Activated naive CD4-positive, alpha-beta T cell (primary cell): ENCODE data around the gene CLMN.

Experiments
- DNase-seq, 4 experiments: peaks; one replicate each; lab custom pipeline; 2025; lab: John Stamatoyannopoulos, UW

Gene CLMN

DNA sequence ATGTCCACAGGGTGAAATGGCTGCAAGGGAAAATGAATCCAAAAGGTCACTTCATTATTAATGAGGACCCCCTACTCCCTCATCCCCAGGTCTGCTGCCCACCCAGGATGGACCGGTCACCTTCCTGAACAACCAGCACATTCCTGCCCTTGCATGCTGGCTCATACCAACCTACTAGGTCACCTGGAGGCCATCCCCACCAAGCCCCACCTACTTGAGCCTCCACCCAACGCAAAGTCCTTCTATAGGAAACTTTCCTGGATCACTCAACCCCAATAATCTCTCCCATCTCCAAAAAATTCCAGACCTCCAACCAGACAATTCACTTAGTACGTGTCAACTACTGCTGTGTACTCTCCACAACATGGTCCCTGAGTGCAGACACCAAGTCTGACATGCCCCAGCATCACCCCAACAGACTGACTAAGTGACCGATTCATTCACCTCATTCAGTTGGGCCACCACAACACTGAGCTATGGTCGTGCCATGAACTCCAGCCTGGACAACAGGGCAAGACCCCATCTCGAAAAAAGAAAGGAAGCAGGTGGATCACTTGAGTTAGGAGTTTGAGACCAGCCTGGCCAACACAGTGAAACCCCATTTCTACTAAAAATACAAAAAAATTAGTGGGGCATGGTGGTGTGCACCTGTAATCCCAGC, 18.1 kb downstream of the CLMN start:
- no peak for DNase-seq

DNA sequence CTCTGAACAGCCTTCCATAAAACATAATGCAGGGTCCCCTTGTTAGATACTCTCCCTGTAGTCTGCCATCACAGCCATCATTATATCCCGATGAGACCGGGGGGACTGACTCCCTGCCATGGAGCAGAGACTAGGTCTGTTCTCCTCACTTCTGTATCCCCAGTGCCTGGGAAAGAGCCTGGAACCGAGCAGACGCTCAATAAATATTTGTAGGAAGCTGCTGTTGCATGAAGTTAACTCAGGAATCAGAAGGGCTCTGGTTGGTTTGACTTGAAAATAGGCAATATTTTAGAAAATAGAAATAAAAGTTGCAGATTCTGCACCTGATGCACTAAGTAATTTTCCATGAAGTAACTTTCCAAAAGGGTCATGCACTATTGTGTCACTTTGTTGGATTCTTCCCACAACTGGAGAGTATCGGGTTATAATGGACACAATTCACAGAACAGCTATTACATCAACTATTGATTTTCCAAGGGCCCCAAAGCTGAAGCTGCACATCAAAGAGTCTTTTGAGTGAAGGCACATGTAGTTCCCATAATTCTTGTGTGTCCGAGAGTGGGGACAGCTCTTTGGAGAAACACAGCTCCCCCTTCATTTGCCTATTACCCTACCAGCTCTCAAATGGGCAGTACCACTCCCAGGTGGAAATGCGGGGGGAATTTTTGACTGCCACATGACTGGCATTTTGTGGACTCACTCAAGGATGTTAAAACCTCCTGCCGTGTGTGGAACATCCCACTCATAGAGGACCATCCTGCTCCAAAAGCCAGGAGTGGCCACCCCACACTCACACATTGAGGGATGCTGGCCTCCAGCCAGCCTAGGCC, 18.8 kb downstream of the CLMN start:
- DNase-seq: no peak

DNA sequence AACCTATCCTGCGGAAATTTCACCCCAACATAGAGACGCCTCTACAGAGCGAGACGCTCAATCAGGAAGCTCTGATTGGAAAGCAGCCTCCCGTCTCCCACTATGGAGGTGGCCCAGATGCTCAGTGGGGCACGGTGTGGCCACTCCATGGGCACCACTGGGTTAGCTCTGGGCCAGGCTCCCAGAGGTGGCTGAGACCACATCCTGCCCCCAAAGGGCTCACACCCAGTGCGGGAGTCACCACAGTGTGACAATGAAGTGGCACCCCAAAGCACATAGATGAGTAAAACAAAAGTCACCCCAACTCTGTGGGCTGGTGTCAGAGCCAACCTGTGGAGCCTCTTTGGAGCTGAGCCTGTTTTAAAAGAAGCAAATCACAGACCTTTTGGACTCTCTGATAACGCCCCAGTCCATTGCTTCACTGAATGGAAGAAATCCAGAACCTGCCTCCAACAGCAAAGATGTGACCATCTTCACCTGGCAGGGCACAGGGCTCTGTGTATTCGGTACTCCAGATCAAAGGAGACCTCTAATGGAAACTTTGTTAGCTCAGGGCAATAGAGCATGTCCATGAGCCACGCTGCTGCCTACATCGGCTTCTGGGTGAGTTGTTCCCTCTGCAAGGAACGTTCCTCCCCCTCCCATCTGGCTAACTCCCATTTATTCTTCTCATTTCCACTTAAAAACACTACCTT, 19.6 kb downstream of the CLMN start:
- DNase-seq: no peak

DNA sequence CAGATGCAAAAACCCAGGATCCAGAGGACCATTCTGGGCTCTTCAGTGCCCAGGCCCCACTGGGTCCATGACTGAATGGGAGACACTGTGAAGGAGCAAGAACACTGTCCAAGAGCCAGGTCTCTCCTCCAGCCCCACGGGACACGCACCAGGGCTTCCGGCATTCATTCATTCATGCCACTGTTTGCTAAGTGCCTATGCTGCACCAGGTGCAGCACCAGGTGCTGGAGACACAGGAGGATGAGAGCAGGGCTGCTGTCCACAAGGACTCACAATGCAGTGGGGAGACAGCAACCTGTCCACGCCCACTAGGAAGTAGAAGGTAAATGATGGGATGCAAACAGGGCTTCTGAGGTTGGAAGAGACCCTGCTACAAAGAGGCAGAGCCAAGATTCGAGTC, 20.4 kb downstream of the CLMN start:
- no peak for DNase-seq

DNA sequence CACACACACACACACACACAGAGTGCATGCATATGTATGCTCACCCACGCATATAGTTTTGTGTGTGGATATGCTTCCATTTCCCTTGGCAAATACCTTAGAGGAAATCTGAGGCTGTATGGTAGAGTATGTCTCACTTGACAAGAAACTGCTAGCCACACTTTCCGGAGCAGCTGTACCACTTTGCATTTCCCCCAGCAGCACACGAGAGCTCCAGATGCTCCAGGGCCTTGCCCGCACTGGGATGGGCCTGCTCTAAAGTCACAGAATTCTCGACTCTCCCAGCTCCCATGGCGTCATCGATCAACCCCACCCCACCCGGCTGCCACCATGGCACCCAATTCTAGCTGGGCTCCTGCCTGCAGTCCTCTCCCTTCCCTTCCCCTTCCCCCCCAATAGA, 21.9 kb downstream of the CLMN start:
- DNase-seq: no peak

DNA sequence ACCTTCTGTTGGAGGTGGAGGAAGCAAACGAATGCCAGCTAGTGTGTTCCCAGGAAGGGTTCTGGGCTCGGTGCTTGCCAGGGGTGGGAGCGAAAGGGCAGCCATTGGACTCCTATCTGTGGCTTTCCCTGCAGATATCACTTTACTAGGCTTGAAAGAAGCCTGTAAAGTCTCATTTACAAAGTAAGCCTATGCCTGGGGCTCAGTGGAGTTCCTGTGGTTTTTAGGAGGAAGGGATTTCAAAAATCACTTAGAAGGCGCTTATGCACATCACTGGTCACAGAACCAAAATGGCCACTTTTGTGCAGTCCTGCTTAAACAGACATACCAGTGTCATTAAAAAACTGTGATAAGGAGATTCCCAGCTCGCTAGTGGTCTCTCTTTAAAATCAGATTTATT, 22.7 kb downstream of the CLMN start:
- no peak for DNase-seq

DNA sequence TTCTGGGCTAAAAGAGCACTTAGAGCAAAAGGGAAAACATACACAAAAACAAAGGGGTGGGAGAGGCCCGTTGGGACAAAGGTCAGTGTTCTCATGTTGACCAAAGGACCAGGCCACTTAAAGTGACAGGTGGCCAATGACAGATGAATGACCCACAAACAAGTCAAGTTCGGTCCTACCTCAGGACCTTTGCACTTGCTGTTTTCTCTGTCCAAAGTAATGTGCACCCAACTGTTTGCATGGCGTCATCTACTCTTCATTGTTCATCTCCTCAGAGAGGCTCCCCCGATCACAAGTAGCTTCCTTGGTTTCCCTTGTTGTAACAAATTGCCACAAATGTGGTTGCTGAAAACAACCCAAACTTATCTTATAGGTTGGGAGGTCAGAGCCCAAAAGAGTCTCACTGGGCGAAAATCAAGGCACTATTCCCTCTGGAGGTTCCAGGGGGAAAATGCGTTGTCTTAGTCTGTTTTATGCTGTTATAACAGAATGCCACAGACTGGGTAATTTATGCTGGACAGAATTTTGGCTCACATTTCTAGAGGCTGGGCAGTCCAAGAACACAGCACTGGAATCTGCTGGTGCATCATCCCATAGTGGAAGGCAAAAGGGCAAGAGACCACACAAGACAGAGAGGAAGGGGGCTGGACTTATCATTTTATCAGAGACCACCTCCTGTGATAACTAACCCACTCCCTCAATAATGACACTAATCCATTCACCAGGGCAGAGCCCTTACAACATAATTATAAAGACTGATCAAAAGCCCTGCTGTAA, 23.9 kb downstream of the CLMN start:
- DNase-seq: no peak

DNA sequence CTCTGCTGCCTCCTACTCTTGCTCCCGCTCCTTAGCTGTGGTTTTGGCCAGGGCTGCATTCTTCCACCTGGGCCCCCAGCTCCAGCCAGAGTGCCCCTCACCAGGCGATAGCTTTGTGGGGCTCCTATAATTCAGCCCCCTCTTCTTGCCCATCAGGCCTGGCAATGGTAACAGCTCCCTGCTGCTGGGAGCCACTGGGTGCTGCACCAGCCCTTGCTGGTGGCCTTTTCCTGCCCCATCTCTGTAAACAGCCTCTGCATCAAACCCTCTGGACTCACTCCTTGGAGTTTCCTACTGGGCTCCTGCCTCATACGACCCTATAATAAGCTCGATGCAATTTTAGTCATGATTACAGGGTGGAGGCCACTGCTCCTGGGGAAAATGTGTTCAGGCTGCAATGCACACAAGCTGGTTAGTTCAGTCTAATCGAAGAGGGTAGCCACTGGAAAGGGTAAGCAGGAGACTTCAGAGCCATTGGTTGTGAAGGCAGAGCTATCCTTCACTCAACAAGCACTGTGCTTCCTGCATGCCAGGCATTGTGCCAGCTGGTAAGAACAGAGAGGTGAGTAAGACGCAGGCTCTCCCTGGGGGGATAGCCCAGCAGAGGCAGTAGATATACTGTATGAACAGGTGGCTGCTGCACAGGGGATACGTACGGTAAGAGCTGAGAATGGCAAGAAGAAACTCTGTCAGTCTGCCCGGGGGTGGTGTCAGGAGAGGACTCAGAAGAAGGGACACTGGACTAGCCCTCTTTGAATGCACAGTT, 24.7 kb downstream of the CLMN start:
- DNase-seq: no peak

DNA sequence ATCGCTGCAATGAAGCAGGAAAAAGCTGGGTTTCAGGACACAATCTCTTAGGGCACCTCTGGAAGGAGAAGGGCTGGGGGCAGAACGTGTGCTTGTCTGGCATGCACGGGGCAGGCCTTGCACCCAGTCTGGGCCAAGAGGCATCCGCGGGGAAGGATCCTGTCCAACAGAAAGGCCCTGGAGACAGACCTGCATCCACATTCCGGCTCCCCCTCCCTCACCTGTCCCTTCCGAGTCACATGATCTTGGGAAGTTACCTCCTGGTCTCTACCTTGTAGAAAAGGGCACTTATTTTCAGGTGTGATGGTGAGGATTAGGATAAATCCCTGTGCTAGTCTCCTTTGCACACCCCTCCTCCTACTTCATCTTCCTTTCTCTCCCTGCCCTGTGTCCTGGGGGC, 25.4 kb downstream of the CLMN start:
- DNase-seq: no peak

DNA sequence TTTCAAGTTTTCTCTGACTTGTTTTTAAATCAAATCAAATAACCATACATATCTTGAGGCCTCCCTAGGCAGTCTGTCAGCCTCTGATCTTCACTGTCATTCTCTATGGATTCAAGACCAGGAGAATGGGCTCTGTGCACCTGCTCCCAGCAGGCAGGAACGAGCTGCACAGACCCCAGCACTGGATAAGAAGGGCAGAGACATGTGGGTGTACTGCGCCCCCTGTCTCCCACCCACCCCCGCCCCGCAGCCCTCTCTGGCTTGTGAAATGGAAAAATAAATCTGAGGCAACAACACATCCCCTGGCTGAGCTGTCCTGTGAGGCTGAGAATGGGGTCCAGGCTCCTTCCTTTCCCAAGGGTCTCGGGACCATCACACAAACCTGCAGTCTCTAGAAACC, 26.3 kb downstream of the CLMN start:
- no peak for DNase-seq

DNA sequence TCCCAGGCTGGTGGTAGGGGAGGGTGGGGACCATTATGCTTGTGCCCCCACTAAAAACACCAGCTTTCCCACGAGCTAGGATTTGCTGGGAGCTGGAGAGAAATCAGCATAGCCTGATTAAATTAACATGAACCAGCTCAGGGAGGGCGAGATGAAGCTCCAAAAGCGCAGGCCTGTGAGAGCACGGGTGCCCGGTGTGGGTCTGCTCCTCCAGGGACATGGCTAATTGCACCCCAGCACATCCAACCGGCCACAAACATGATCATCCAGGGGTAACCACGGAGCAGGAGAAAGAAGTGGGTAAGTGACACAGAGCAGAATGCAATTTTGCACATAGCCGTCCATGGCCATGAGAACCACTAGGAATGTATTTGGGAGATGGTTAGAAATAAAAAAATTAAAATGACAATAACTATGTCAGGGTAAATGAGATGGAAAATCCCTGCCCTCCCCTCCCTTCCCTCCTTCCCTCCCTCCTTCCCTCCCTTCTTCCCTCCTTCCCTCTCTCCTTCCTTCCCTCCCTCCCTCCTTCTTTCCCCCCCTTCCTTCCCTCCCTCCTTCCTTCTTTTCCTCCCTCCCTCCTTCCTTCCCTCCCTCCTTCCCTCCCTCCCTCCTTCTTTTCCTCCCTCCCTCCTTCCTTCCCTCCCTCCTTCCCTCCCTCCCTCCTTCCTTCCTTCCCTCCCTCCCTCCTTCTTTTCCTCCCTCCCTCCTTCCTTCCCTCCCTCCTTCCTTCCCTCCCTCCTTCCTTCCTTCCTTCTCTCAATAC, 26.9 kb downstream of the CLMN start:
- DNase-seq: no peak

DNA sequence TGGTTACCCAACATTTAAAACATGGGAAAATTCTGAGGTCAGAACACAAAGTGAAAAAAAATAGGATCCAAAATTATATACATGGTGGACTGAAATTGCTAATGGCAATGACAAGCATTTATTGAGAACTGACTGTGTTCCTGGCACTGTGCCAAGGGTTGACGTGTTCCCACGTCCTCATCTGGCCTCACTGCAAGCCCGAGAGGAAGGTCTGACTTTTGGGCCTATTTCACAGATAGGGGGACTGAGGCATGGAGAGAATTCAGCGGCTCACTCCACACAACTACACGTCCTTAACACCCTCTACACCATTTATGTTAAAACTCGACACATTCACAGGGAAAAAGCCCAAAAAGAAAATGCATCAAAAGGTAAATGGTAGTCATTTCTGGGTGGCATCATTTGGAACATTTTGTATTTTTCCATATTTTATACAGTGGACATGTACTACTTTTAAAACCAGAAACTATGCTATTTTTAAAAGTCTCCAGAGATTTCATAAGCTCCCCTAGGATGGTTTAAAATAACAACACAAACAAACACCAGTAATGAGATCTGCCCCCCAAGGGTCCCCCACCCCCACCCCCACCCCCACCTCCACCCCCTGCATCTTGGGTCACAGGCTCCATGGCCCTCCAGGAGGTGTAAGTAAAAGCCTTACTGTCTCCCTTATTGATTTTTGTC, 27.7 kb downstream of the CLMN start:
- DNase-seq: no peak

DNA sequence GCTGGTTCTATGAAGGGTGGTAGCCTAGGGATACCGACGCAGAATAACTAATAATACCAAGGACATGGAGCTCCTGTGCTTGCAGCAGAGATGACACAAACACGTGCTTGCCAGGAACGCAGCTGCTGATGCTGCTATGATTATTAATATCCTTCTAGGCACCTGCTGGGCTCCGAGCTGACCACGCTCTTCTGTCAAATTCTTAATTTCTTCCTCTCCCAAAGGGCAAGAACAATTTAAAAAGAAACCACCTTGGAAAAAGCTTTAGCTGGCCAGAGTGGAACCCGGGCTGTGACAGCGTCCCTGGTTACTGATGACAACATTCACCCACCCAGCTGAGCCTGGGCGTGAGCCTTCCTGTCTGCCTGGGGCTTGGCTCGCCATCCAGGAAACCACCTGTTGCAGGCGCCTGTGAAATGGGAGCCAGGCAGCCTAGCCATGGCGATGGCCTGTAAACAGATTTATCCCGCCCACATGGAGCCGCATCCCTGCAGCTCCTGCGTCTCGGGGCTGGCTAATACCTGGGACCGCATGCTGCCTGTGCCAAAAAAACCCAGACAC, 28.8 kb downstream of the CLMN start:
- DNase-seq: no peak

DNA sequence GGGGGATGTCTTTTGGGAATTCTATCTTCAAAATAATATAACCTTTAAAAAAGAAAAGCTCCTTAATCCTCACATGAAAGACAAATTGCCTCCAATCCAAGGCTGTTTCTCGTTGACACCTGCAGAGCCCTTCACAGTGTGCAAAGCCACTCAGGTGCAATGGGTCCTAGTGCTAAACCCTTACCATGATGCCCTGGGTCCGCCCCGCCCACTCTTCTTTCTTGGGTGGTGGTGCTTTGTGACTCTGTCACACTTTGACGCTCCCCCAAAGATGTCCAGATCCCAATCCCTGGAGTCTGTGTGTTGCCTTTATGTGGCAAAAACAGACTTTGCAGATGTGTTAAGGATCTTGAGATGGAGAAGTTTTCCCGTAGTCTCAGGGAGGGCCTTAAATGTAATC, 29.7 kb downstream of the CLMN start:
- no peak for DNase-seq

DNA sequence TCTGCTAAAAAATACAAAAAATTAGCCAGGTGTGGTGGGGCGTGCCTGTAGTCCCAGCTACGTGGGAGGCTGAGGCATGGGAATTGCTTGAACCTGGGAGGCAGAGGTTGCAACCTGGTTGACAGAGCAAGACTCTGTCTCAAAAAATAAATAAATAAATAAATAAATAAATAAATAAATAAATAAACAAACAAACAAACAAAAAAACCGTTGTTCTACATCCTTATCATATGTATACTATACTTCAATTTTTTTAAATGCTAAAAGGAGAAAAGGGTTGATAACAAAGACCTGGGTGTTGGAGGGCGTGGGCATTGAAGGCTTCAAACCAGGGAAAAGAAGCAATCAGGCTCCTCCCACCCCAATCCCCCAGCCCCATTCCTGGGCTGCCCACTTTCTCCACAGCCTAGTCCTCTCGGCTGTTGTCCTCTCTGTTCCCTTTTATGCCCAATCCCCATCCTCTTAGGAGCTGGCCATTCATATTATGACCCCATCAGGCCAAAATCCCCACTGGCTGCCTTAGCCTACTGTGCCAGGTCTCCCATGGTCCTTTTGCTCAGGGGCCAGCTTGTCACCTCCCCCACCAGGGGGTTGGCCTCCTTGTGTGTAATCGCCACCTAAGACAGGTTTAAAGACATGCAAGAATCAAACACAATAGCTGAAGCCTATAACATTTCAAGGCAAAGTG, 30.2 kb downstream of the CLMN start:
- DNase-seq: no peak

DNA sequence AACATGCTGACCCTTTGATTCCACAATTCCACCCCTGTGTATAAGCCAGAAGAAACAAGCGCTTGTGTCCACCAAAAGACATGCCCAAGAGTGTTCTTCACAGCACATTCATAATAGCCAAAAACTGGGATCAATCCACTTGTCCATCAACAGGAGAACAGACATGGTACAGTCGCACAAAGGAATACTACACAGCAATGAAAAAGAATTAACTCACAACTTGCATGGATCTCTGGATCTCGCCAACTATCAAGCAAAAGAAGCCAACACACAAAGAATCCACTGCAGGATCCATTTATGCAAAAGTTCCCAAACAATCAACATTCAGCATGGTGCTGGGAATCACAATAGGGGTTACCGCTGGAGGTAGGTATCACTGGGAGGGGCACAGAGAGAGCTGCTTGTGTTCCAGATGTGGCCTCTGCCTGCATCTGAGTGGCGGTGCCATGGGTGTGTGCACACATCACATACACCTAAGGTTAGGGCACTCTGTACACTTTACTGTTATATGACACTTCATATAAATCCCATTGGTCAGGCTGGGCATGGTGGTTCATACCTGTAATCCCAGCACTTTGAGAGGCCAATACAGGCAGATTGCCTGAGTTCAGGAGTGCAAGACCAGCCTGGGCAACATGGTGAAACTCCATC, 30.9 kb downstream of the CLMN start:
- no peak for DNase-seq

DNA sequence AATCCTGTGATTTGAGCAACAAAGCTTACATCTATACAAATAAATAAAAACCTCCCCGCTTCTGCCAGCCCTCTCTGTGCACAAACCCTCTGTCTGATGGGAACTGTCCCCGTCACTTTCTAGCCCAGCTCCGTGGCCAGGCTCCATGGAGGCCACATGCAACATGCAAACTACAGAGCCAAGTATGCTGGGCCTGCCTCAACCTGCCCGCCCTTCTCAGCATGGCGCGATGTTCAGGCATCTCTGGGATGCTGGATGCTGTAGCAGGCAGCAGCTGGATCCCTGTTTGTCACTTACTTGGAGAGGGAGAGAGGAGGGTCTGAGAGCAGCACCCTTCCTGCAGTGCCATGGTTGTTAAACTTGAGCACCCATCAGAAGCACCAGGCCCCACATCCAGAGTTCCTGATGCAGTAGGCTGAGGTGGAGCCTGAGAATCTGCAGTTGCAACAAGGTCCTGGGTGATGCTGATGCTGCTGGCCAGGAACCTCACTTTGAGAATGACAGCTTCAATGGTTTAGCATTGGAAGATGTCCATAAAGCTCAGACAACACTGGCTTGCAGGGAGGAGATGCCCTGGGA, 32.4 kb downstream of the CLMN start:
- no peak for DNase-seq

DNA sequence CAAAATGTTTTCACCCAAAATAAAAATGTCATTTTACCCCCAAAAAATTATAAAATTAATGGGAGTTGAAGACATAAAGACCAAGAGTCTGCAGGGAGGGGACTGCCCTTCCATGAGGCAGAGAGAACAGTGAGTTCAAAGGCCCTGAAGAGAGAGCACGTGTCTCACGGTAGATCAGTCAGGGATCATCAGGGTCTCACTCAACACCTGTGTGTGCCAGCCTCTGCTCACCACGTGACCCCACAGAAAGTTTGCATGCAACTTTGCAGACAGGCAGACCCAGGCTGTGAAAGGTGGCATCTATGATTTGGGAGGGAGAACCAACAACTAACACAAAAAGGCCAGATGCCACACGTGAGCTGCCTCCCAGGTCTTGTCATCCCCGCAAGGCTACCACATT, 33.1 kb downstream of the CLMN start:
- DNase-seq: no peak
